ENCODE results near the gene MYPN.
"Not testable (repeated sequence)": the region's sequence is repeated elsewhere in the genome, so short reads cannot be mapped to it uniquely, and the experiment has no call there.

The MYPN gene

GRCh38 chr10:68233046-68233445, 123.8 kb downstream of the MYPN start:
- DNase-seq = no peak

- no peak for DNase-seq
These were observed 125.8 kb downstream of the MYPN start for GRCh38 chr10:68235111-68235510.

GRCh38 chr10:68235581-68235980, 126.3 kb downstream of the MYPN start:
- no peak for DNase-seq

GRCh38 chr10:68237173-68237572, 127.9 kb downstream of the MYPN start:
- DNase-seq = no peak

GRCh38 chr10:68238371-68238770, 129.1 kb downstream of the MYPN start:
- no peak for DNase-seq

GRCh38 chr10:68239069-68239468, 129.8 kb downstream of the MYPN start:
- DNase-seq = no peak

- peak; percentile 26 for DNase-seq
These were observed 130.4 kb downstream of the MYPN start for GRCh38 chr10:68239596-68240150.

- DNase-seq = no peak
These were observed 132.8 kb downstream of the MYPN start for GRCh38 chr10:68242051-68242450.

GRCh38 chr10:68246397-68246796, 137.1 kb downstream of the MYPN start:
- not testable (repeated sequence) for DNase-seq

- DNase-seq = no peak
These were observed 138.6 kb downstream of the MYPN start for GRCh38 chr10:68247931-68248330.

- no peak for DNase-seq
These were observed 140.0 kb downstream of the MYPN start for GRCh38 chr10:68249297-68249696.

- no peak for DNase-seq
These were observed 141.9 kb downstream of the MYPN start for GRCh38 chr10:68251151-68251550.

- DNase-seq = no peak
These were observed 142.6 kb downstream of the MYPN start for GRCh38 chr10:68251625-68252495.

- DNase-seq = peak; percentile 11
These were observed 144.1 kb downstream of the MYPN start for GRCh38 chr10:68253346-68253745.

GRCh38 chr10:68261132-68261856, 152.0 kb downstream of the MYPN start:
- no peak for DNase-seq
